GM19023 (cell line): ENCODE results near the gene RPS6KA5.
"Not testable (repeated sequence)": the region's sequence is repeated elsewhere in the genome, so short reads cannot be mapped to it uniquely, and the experiment has no call there.

Experiments used
- ATAC-seq: cut with Tn5 transposase; IDR thresholded peaks from one replicate; pipeline ENCODE4 v1.9.1; 2021; ENCODE audit warnings: mild to moderate bottlenecking, moderate library complexity; ENCODE audit not compliant: unreplicated experiment

The RPS6KA5 gene

GRCh38 chr14:90880282-90880681 is 180.2 kb downstream of the RPS6KA5 start:
- no peak for ATAC-seq

DNA sequence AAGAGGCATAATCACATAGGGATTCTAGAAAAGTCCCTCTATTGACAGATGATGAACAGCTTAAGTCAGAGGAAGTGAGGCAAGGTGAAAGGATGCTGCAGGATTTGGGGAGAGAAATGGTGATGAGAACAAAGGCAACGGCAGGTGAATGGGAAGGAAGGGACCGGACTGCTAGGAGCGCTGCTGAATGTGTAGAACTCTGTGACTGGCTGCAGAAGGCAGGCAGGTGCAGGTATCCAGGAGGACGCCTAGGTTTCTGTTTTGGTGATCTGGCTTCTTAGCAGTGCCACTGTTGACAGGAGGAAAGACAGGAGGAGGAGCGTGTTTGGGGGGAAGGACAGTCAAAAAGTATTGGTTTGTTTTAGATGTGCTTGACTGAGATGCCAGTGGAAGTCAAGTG is 185.8 kb downstream of the RPS6KA5 start:
- ATAC-seq, result no peak

GRCh38 chr14:90871605-90872233 is 188.7 kb downstream of the RPS6KA5 start:
- ATAC-seq, result no peak

GRCh38 chr14:90870950-90871604 is 189.4 kb downstream of the RPS6KA5 start:
- no peak for ATAC-seq

DNA sequence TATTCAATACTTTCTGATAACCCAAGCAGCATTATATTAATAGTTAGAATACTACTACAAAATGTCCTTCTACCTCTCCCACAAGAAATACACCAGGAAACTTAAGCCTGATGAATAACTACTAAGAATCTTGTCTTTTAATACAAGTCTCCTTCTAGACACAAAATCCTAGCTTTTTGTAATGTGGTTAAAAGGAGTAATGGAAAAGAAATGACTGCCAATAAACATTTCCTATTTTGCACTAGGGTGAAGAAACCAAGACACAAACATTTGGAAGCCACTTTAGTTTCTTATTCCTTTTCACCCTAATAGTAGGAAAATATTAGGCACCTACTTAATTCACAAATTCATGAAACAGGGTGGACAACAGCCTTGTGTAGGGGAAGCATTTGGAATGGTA is 192.9 kb downstream of the RPS6KA5 start:
- no peak for ATAC-seq

DNA sequence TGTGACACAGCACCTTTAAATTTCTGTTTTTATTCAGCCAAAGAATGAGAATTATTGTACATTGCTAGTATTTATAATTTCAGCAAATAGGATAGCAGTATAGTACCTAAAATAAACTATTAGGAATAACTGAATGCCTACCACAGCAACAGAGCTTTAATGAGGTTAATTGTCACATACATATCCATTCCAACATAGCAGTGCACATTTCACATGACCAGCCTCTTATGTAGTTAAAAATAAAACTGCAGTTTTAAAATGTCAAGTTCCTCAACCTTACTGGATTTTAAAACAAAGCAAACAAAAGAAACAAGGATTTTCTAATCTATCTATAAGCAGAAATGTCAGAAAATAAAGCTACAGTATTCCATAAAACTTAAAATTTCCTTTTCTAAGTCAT is 193.6 kb downstream of the RPS6KA5 start:
- ATAC-seq, result no peak

DNA sequence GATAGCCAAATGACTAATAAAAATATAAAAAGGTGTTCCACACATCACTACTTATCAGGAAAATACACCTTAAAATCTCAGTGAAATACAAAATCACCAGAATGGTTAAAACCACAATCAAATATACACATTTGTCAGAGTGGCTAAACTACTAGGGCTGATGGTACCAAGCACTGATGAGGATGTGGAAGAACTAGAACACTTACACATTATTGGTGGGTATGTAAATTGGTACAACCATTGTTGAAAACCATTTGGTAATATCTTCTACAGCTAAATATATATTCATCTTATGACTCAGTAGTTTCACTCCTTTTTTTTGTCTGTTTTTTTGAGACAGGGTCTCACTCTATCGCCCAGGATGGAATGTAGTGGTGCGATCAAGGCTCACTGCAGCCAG is 195.7 kb downstream of the RPS6KA5 start:
- no peak for ATAC-seq

DNA sequence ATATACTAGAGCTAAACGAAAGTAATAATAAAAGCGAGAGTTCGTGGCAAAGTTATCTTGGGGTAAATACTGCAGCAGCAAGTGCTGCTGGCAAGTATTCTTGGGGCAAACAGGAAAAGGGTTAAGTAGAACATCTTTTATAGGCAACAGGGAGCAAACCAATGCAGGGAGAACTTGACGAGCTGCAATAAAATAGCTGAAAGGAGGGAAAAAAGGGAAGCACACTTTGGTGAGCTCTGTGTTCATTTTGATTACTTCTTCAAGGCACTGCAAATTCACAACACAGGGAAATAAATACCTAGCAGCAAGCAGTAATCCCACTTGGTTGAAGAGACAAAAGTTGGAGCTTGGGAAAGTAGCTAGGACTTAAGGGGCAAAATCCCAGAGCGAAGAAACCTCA is 201.9 kb downstream of the RPS6KA5 start:
- ATAC-seq, result no peak

DNA sequence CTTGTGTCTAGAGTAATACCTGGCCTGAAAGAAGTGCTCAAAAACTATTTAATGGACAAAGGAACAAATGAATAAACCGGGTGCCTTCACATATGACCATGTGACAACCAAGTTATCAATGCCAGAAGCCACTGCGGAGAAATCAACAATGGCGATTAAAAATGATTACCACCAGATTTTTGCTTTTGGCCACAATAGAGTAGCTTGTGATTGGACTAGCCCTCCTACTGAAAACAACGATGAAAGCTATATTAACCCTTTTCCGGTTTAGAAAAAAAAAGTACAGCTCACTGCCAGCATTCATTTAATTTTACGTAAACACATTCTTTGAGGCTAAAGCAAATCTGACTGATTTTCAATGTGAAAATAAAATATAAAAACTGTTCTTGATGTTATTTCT is 202.6 kb downstream of the RPS6KA5 start:
- ATAC-seq, result no peak

GRCh38 chr14:90856115-90856514 is 204.3 kb downstream of the RPS6KA5 start:
- not testable (repeated sequence) for ATAC-seq

DNA sequence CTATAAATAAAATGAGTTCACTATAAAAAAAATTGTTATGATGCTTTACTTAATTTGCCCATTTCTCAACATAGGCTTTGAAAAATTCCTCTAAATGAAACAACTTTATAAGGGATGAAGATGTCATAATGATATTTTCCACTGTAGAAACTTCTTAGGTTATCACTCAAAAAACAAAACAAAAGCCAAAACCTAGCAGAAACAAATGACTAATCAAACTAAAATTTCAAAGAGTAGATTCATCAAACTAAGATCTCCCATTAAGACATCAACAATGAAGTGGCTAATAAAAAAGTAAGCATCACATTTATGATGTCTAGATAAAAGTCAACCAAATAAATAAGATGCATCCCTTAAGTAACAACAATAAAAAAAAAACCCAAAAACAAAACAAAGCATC is 207.3 kb downstream of the RPS6KA5 start:
- ATAC-seq, result no peak

DNA sequence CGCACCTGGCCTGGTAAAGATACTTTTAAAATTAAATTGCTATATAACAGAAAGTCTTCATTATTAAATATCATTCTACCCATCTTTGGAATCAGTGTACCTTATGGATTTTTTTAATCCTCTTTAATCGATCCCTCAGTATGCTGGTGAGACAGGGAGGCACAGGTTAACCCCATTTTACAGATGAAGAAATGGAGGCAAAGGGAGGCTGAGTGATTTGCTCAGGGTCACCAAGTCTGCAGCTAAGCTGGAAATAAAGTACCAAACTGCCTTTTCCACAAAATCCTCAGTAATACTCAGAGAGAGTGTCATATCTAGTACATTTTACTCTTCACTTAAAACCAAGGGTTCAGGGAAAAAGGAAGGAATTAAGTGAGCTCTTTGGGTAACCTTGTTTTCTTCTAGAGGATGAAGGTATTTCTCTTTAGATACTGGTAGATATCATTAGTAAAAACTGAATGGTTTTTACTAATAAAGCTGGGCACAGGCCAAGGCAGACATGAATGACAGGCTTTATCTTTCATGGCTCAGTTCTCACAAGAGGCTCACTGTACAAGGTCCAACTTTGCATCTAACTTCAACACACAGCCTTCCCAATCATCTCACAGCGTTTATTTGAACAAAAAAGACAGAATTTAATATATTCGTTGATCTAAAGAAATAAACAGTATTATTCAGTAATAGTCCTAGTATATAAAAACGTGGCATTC is 209.0 kb downstream of the RPS6KA5 start:
- ATAC-seq, result no peak

- no peak for ATAC-seq
Observed at GRCh38 chr14:90850487-90850886, 210.0 kb downstream of the RPS6KA5 start.

DNA sequence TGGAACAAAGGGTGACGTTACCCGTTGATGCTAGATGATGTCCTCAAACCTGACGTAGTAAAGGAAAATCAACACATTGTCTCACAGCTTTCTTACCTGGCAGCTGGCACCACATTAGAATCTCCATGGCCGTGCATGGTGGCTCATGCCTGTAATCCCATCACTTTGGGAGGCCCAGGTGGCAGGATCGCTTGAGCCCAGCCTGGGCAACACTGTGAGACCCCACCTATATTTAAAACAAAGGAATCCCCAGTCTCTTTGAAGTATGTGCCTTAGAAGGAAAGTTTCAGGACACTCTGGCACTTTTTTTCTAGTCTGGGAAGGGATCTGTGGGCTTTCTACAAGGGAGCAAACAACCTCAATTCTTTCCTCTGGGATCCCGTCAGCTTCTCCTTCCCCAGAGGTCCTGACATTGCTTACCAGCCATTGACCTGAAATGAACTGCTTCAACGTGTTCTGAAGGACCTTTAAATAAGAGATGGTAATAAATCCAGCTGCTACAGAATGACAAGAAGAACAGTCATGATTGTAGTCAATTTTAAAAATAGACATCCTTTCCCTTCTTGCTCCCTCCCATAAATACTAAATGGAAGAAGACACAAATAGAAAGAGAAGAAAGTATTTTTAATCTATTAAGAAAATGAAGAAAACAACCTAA is 210.5 kb downstream of the RPS6KA5 start:
- ATAC-seq, result no peak

DNA sequence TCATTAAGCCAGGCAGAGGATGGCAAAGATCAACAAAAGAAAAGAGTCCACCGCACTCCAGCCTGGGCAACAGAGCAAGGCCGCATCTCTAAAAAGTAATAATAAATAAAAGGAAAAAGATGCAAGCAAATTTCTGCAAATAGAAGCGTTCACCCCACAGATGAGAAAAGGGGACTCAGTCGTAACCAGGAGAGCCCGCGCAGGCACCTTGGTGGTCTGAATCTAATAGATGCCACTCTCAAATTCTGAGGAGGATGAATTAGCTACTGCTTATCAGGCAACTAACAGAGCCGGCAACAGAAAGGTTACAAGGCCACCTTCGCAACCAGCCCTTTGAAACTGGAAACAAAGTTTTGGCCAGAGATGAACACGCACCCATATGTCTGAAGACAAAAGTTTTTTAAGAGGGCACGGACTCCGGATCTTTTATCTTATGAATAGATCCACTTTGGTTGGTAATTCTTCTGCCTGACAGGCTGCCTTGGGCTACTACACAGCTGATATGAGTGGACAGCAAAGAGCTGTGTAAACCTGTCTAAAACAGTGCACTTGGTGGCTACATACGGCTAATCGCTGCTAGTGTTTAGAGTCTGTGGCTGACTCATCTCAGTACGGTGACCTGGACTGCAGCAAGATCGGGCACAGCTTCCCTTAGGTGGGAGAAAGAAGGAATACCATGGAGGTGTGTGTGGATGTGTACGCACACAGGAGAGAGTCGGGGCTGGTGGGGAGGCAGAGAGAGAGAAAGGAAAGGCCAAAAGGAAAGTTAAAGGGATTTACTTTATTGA is 211.3 kb downstream of the RPS6KA5 start:
- ATAC-seq, result no peak

- ATAC-seq, result no peak
Observed at GRCh38 chr14:90846511-90846910, 213.9 kb downstream of the RPS6KA5 start.

- no peak for ATAC-seq
Observed at GRCh38 chr14:90844321-90844720, 216.1 kb downstream of the RPS6KA5 start.

GRCh38 chr14:90842726-90843125 is 217.7 kb downstream of the RPS6KA5 start:
- no peak for ATAC-seq

- ATAC-seq, result not testable (repeated sequence)
Observed at GRCh38 chr14:90840667-90841066, 219.8 kb downstream of the RPS6KA5 start.

DNA sequence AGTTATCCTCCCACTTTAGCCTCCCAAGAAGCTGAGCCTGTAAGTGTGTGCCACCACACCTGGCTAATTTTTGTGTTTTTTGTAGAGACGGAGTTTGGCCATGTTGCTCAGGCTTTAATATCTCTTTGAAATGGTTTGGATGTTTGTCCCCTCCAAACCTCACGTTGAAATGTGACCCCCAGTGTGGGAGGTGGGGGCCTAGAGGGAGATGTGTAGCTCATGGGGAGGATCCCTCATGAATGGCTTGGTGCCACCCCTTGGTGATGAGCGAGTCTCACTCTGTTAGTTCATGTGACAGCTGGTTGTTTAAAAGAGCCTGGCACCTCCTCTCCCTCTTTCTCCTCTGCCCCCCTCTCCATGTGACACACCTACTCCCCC is 220.6 kb downstream of the RPS6KA5 start:
- ATAC-seq, result no peak
